Kasumi-1 (cell line): ENCODE data around the gene DOK5.

ENCODE experiments used
- DNase-seq, 2 experiments: peaks; one replicate each; lab custom pipeline; 2025; lab: John Stamatoyannopoulos, UW

The DOK5 gene

DNA sequence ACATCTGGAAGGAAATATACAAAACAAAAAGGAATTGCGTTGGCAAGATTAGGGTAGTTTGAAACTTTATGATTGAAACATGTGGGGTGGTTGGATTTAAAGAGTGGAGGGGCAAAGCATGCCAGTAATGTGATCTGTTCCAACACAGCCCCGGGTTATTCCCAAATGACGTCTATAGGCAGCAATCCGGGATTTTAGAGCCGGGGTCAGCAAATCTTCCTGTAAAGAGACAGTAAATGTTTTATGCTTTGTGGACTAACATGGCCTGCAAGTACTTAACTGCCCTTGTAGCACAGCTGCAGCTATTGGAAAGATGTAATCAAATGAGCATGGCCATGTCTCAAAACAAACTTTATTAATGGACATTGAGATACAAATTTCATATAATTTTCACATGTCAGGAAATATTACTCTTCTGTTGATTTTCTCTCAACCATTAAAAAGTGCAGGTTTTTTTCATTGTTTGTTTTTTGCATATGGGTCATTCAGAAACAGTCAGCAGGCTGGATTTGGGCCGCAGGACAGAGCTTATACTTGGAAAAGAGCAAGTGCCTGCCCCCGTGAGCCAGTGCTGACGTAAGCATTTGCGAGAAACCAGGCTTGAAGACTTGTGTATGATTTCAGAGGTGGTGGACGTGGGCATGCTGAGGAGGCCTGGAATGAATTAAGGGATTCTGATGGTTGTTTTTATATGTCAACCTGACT is 136.5 kb downstream of the DOK5 start:
- DNase-seq, result no peak

DNA sequence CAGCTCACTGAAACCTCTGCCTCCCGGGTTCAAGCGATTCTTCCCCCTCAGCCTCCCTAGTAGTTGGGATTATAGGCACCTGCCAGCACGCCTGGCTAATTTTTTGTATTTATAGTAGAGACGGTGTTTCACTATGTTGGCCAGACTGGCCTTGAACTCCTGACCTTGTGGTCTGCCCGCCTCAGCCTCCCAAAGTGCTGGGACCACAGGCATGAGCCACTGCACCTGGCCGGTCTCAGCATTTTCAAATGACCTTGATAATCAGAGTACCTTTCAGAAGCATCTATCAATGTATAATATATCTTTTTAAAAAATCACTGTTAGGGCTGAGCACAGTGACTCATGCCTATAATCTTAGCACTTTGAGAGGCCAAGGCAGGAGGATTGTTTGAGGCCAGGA is 143.0 kb downstream of the DOK5 start:
- DNase-seq, result no peak

DNA sequence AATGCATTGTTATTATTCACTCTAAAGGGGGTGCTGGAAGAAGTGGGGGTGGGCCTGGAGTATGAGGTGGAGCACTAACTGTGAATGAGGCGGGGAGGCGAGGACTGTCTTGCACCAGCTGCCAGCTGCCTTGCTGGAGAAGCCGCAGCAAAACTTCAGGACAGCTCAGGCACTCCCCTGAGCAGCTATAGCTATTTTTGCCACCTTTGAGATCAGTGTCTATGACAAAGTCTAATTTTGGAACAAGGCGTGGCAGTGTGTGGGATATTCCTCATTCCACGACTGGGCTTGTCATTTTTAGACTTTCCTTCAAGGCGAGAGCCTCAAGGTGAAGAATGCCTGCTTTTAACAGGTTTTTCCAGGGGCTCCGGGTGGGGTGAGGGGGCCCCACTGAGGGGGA is 143.8 kb downstream of the DOK5 start:
- DNase-seq, result no peak

DNA sequence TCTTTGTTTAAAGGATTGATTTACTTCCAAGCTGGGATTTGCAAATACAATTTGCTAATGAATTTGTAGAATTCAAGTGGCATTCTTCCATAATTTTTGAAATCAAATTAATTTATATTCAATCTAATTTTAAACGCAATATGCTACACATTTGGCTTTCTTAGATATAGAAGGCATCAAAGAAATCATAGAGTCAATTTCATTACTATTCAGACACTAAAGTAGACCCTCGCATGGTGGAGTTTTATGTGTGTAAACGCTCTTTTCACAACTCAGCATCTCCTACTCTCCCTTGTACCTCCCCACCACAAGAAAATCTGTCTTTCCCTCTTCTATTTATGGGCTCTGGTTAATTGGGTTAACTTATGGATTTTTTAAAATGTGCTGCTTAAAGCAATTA is 144.3 kb downstream of the DOK5 start:
- DNase-seq, result no peak

DNA sequence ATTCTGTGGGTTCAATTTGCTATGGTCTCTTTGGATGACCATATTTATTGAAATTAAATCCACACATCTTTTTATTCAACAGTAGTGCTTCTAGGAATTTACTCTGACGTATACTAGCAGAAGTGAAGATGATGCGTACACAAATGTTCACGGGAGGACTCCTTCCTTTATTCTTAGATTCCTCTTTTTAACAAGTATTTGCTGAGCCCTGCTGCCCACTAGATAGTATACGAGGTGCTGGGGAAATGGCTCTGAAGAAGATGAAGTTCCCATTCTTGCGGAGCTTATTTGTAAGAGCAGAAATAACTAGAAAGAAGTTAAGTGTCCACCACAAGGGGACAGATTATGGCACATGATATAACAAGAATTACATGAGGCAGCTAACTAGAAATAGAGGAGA is 145.2 kb downstream of the DOK5 start:
- no peak for DNase-seq

DNA sequence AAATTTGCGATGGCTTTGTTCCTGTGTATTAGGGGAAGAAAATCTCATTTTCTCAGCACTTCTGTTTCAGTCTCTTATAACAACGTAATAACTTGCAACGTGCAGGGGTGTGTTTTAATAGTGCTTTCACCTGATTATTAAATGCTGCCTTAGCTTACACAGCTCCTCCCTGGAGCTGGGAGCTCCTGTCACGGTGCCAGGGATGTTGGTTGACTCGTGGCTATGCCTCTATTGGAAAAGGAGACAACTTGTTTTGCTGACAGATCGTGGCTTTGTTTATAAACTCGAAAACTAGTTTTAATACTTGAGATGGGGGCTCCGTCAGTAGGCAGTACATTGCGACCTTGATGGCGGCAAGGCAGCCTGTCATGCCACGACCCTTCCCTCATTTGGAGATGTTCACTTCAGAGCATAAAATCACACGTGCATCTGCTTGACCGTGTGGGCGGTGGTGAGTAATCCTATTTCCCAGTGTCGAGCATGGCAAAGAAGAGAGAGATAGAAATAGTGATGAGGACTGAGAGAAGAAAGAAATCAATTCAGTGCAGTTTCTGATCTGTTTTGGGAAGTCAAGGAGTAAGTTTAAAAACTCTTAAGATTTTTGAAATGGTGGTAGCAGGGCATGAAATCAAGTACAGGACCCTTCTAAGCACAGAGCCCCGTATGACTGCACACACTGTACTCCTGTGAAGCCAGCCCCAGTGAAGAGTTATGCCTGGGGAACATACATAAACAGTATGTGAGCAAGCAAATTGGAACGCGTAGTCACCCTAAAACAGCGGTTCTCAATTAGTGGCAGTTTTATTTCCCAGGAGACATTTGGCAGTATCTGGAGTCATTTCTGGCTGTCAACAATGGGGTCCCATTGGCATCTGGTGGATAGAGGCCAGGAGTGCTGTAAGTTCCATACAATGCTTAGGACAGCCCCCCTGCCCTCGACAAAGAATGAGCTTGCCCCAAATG is 147.2 kb downstream of the DOK5 start:
- DNase-seq, result no peak

DNA sequence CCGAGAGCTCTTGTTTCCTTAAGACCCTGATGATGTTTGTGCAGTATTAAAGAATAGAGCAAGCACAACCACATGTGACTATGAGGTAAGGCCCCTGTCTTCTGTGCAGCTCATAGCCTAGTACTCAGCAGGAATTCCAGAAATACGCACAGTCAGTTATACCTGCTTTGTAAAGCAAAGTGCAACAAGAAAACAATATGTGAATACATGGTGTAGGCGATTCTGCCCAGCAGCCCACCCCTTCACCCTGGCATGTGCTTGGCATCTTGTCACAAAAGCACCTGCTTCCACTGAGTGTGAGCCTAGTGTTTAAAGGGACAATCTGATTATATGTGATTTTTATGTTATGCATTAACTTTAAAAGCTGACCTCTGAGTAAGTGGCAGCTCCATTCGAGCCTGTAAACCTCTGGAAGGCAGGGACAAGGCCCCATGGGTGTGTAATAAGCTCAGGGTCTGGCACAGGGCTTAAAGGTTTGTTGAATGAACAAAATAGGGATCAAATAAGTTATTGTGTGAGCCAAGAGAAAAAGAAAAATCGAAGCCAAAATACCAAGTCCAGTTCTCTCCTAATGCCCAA is 148.7 kb downstream of the DOK5 start:
- DNase-seq, result no peak

DNA sequence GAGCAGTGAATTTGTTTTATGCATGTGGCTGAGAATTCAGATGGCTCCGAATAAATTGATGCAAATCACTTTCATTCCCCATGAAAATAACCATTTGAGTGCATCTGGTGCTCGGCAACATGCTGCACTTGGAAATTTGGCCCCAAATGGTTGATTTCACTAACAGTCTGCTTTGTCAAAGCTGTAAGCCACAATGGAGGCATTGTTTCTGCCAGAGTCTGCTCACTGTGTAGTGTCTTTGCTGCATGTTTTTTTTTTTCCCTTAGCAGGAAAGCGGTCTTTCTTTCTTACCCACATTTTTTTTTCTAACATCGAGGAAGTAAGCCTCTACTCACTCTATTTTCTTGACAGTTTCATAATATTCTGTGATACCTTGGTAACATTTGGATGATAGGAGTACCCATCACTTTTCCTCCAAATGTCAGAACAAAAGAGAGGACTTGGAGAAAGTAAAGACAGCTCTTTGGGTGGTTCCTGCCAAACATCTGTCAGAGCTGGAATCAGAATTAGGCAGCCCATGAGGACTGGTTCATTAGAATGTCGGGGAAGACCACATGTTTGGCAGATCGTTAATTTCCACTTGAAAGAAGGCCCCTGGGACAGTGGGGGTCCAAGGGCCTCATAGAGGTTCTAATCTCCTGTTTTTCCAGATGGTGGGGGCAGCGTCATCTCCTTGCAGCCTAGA is 149.5 kb downstream of the DOK5 start:
- no peak for DNase-seq

DNA sequence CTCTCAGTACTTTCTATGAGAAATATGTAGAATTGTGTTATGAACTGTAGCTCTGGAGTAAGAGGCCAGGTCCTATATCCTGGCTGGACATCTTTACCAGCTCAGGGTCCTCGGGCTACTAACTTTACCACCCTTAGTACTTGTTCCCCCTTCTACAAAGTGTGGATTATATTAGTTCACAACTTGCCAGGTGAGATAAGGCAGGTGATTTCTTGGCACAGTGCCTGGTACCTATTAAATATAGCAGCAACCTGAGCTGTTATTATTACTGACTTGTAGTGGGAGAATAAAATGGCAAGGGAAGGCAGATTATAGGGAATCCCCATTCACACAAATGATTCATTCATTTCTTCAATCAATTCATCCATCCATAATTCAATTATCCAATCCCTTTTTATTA is 150.1 kb downstream of the DOK5 start:
- no peak for DNase-seq

DNA sequence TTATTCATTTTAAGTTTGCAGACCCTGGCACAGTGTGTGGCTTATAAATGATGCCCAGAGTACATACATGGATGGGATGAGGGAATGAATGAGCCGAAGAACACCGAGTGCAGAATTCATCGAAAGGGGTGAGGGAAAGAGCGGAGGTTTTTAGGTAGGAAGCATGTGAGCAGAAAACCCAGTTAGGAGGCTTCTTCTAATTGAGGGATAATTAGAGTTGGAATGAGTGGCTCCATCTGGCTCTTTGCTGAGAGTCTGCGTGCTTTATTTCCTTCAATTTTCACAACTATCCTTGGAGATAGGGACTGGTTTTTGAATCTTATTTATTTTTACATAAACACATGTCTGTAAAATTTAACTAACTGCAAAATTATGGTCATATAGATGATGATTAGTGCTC is 150.7 kb downstream of the DOK5 start:
- no peak for DNase-seq

DNA sequence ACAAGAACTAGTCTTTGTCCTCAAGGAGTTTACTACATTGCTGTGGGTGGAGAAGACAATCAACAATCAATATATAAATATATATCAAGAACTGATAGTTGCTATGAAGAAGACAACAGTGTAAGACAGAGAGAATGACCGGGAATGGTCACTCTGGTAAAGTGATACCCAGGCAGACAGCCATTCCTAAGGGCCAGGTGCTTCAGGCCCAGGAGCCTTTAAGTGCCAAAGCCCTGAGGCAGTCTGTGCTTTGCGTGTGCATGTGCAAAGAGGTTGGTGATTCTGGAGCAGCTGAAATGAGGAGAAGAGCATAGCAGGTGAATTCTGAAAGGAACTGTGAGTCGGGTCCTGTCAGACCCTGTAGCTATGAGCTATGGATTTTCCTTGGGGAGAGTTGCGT is 154.2 kb downstream of the DOK5 start:
- DNase-seq, result no peak

DNA sequence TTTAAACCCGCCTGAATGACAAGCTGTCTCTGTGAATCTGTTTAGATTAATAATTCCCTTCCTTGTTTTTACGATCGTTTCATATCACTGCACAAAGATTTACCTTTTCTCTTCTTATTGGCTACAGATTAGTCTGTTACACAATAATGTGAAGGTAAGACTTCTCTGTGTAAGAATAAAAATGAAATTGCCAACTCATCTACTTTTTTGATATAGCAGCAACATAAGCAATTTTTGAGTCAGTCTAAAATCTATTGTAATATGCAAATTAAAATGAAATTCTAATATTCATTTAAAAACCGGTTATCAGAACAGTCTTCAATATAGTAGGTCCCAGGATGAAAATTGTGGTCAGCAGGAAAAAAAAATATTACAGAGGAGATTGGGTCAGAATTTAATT is 155.2 kb downstream of the DOK5 start:
- DNase-seq, result no peak

DNA sequence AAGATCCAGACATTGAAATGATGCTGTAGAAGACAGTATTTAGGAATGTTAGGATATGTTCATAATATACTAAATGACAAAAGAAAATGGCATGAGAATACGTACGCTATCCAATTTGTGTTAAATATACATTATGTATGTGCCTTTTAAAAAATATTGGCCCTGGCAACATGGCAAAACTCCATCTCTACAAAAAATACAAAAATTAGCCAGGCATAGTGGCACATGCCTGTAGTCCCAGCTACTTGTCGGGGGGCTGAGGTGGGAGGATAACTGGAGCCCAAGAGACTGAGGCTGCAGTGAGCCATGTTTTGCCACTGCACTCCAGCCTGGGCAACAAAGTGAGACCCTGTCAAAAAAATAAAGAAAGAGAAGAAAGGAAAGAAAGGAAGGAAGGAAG is 155.7 kb downstream of the DOK5 start:
- no peak for DNase-seq

DNA sequence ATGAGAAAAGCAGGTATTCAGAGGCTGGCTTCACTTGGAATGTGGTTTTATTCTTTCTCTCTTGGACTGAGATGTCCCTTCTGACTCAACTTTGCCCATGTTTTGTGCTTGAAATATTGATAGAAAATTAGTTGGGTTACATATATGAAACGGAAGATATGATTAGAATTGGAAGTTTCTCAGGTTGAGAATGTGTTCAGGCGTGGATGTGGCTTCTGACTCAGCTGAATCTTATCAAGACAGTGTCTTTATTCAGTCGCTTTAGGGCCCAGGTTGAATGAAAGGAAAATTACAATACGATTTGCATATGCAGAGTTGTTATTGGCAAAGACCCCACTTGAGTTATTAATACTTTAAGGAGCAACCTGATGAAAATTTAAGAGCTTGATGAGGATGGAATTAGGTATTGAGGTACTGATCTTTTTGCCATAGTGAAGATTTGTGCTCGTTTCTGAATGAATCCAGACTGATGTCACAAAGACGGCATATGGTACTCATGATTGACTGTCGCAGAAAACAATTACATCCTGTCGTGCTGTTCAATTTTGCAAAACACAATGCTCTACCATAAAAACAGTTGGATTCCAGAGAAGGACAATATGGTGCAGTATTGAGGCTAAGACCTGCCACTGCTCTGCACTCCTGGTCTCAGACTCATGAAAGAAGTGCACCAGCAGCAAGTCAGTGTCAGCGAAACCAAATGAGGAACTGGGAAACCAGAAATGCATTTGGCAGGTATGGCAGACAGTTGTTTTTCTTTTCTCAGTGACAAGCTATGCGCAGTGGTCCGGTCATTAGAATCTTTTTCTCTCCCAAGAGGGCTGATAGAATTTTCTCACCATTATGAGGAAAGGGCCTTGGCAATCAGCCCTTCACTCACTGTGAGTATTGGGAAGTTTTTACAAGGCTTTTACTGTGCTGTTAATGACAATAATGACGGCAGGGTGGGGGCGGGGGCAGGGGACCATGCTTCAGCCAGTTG is 158.3 kb downstream of the DOK5 start:
- no peak for DNase-seq

DNA sequence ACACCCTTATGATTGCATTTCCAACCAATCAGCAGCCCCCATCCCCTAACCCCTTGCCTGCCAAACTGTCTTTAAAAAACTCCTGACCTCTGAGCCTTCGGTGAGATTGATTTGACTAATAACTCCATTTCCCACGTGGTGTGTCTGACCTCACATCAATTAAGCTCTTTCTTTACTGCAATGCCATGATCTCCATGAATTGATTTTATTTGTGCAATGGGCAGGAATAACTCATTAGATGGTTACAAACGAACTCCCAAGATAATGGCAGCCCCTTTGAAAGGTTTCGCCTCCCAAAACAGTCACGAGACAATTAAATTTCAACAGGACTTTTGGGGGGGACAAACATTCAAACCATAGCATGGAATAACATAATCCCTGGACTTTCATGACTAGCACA is 161.2 kb downstream of the DOK5 start:
- no peak for DNase-seq

DNA sequence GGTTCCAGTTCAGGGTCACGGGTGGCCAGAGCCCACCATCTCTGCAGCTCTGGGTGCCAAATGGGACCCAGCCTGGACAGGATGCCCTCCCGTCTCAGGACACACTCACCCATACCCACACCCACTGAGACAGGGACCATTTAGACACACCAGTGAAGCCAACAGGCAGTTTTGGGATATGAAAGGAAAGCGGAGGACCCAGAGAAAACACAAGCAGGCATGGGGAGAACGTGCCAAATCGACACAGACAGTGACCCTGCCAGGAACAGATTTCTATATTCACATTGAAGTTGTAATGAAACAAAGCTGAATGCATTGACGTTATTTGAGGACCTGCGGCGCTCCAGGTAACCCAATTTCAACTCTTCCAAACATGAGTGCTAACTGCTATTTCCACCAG is 164.5 kb downstream of the DOK5 start:
- DNase-seq, result no peak

DNA sequence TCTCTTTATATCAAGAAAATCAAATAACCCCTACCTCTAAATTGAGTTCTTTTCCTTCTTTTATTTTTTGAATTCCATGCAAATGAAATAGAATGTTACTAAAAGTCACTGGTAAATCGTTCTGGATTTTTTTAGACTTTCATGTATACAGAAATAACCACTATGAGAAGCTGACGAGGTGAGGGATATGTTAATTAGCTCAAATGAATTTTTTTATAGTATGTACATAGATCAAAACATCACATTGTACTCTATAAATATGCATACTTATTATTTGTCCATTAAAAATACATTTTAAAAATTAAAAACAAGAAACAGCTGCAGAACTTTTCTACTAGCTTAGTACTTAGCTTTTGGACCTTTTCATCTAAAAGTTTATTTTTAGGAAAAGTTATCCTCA is 165.4 kb downstream of the DOK5 start:
- no peak for DNase-seq

DNA sequence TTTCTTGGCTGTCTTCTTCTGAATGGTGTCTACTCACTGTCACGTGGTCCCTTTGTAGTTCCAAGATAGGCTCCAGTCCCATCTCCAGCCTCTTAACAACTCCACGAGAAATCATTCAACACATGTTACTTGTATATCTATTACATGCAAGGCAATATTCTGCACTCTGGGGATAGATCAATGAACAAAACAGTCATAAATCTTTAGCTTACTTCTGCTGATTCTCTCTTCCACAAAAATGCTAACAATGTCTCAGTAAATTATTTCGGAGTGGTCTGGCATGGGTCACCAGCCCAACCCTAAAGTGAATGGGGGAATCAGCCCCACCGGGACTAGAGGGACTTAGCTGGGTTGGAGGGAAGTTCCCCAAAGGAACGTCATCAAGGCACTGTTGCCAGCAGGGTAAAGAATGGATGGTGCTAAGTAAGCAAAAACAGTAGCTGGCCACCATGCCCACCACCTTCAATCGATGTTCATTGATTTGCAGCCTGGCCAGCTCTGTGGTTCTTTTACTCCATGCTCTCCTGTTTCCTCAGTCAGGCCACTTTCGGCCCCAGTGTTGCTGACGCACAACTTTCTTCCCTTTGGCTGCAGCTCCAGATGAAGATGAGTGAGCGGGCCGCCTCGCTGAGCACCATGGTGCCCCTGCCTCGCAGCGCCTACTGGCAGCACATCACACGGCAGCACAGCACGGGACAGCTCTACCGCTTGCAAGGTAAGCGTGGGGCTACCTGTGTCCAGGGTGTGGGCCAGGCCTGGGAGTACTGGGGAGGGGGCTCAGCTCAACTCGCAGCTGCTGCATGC is 167.7 kb downstream of the DOK5 start:
- no peak for DNase-seq

DNA sequence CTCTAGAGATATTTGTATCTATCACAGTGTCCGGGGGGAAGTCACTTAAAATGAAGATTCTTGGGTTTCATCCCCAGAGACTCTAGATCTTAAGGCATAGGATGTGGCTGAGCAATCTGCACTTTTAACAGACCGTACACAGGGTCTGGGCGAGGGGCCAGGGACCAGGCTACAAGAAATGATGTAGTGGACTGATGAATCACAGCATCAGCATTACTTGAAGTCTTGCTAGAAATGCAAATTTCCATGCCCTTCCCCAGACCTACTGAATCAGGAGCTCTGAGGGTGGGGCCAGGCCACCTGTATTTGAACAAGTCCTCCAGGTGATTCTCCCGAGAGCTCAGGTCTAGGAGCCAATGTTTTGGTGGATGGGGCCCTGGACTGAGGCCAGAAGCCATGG is 168.4 kb downstream of the DOK5 start:
- no peak for DNase-seq

DNA sequence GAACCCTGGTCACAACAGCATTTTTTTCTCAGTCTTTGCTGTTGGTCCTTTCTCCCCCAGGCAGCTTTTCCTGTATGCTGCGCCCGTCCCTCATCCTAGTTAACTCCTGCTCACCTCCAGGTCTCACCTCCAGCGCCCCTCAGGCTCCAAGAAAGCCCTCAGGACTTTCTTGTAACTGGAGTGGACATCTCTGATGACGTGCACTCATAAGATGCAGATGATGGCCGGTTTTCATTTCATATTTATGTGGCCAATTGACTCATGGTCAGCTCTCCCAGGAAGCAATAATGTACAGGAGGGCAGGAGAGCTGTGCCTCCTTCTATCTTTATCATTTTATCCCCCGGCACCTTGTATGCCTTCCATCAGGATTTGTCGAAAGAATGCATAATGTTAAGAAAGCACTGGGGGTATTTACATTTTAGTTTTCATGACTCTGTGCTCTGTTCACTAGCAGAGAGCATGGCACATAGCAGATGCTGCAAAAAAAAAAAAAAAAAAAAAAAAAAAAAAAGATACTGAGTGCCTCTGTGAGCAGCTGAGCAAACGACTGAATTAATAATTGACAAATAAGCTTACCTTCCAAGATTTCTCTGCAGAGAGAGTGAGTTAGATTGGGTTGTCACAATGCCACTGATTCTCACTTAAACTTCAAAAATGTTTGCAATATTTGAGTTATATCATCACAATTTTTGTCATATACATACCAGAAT is 170.2 kb downstream of the DOK5 start:
- no peak for DNase-seq
